Neuronal stem cell (in vitro differentiated cells): ENCODE measurements around the gene SDC3.

Experiments used
- DNase-seq: peaks from one replicate; pipeline ENCODE4 v3.0.0-alpha.2; 2013; ENCODE audit warnings: low spot score
- H2AFZ ChIP-seq: one replicate; pipeline ENCODE4 v1.6.1; 2013; ENCODE audit warnings: mild to moderate bottlenecking, low read length, inconsistent platforms
- H2AK5ac ChIP-seq: 2 replicates; pipeline ENCODE4 v1.6.1; 2013; ENCODE audit warnings: low read depth, mild to moderate bottlenecking, inconsistent platforms, low read length, moderate library complexity, mixed read lengths
- H2BK120ac ChIP-seq: 2 replicates; pipeline ENCODE4 v1.6.1; 2013; ENCODE audit warnings: low read depth, mild to moderate bottlenecking, inconsistent platforms, low read length, moderate library complexity, mixed read lengths
- H2BK12ac ChIP-seq: one replicate; pipeline ENCODE4 v1.6.1; 2013; ENCODE audit warnings: low read length, inconsistent platforms
- H2BK15ac ChIP-seq: 2 replicates; pipeline ENCODE4 v1.6.1; 2013; ENCODE audit warnings: mild to moderate bottlenecking, low read length, inconsistent platforms, mixed read lengths
- H2BK5ac ChIP-seq: one replicate; pipeline ENCODE4 v1.6.1; 2013; ENCODE audit warnings: inconsistent platforms, mild to moderate bottlenecking, low read length, moderate library complexity
- H3K14ac ChIP-seq: one replicate; pipeline ENCODE4 v1.6.1; 2013; ENCODE audit warnings: low read length, inconsistent platforms
- H3K18ac ChIP-seq: 2 replicates; pipeline ENCODE4 v1.6.1; 2013; ENCODE audit warnings: low read length, inconsistent platforms
- H3K23ac ChIP-seq: 2 replicates; pipeline ENCODE4 v1.6.1; 2013; ENCODE audit warnings: low read depth, mild to moderate bottlenecking, mixed read lengths, low read length, inconsistent platforms; ENCODE audit not compliant: poor library complexity
- H3K27ac ChIP-seq: replicated peaks from 3 replicates; pipeline ENCODE4 v1.5.1; 2013; ENCODE audit warnings: low read length, inconsistent platforms
- H3K27me3 ChIP-seq, 3 experiments: 2 replicates each; pipeline ENCODE4 v1.6.1; 2013; ENCODE audit warnings: low read length in 3 of 3, mild to moderate bottlenecking in 2 of 3, inconsistent platforms in 1 of 3, low read depth in 1 of 3, mixed read lengths in 1 of 3, moderate library complexity in 1 of 3; ENCODE audit not compliant: control insufficient read depth in 3 of 3, insufficient read depth in 3 of 3
- H3K36me3 ChIP-seq, 2 donors: replicated peaks in 1 of 2; 2 replicates each; pipeline ENCODE4 v1.6.1; 2013; ENCODE audit warnings: low read length in 2 of 2; ENCODE audit not compliant: control insufficient read depth in 2 of 2, insufficient read depth in 2 of 2
- H3K4ac ChIP-seq: 2 replicates; pipeline ENCODE4 v1.6.1; 2013; ENCODE audit warnings: inconsistent platforms, mild to moderate bottlenecking, low read length, moderate library complexity
- H3K4me1 ChIP-seq, 2 donors: 1 replicate in 1 of 2; 2 replicates in 1 of 2; pipeline ENCODE4 v1.6.1; 2013; ENCODE audit warnings: low read length in 2 of 2, low read depth in 1 of 2; ENCODE audit not compliant: control insufficient read depth in 2 of 2, insufficient read depth in 1 of 2
- H3K4me2 ChIP-seq: one replicate; pipeline ENCODE4 v1.6.1; 2013; ENCODE audit warnings: mild to moderate bottlenecking, low read length, inconsistent platforms; ENCODE audit not compliant: insufficient read depth, poor library complexity, severe bottlenecking
- H3K4me3 ChIP-seq, 2 donors: 2 replicates each; pipeline ENCODE4 v1.5.1; 2013; ENCODE audit warnings: low read length in 2 of 2, mild to moderate bottlenecking in 2 of 2, inconsistent platforms in 1 of 2, moderate library complexity in 1 of 2
- H3K79me1 ChIP-seq: one replicate; pipeline ENCODE4 v1.6.1; 2013; ENCODE audit warnings: low read depth, mild to moderate bottlenecking, inconsistent platforms, low read length, moderate library complexity
- H3K9ac ChIP-seq: one replicate; pipeline ENCODE4 v1.6.1; 2013; ENCODE audit warnings: mild to moderate bottlenecking, low read depth, low read length, inconsistent platforms; ENCODE audit not compliant: poor library complexity
- H3K9me3 ChIP-seq, 2 donors: replicated peaks in 1 of 2; 2 replicates each; pipeline versions ENCODE3 to v1.6.1; 2013; ENCODE audit warnings: low read length in 2 of 2, mild to moderate bottlenecking in 2 of 2, inconsistent platforms in 1 of 2, low read depth in 1 of 2, mixed read lengths in 1 of 2, moderate library complexity in 1 of 2; ENCODE audit not compliant: control insufficient read depth in 2 of 2, insufficient read depth in 1 of 2
- H4K8ac ChIP-seq: one replicate; pipeline ENCODE4 v1.6.1; 2013; ENCODE audit warnings: low read depth, mild to moderate bottlenecking, inconsistent platforms, low read length, moderate library complexity
- H4K91ac ChIP-seq: one replicate; pipeline ENCODE4 v1.6.1; 2013; ENCODE audit warnings: low read length, low read depth, mild to moderate bottlenecking, inconsistent platforms; ENCODE audit not compliant: poor library complexity
- WGBS, 2 donors: extraction: QIAGEN DNeasy Blood & Tissue Kit; methylation state at CpG; one replicate each; pipeline ENCODE4 v1.1.7; 2013; ENCODE audit warnings: missing lambda C conversion rate in 2 of 2, mixed read lengths in 1 of 2; ENCODE audit not compliant: insufficient read length in 2 of 2, insufficient replicate concordance in 1 of 2; ENCODE audit errors: extremely low coverage in 2 of 2; 5-methylcytosine and 5-hydroxymethylcytosine counted together

SDC3 gene

DNA sequence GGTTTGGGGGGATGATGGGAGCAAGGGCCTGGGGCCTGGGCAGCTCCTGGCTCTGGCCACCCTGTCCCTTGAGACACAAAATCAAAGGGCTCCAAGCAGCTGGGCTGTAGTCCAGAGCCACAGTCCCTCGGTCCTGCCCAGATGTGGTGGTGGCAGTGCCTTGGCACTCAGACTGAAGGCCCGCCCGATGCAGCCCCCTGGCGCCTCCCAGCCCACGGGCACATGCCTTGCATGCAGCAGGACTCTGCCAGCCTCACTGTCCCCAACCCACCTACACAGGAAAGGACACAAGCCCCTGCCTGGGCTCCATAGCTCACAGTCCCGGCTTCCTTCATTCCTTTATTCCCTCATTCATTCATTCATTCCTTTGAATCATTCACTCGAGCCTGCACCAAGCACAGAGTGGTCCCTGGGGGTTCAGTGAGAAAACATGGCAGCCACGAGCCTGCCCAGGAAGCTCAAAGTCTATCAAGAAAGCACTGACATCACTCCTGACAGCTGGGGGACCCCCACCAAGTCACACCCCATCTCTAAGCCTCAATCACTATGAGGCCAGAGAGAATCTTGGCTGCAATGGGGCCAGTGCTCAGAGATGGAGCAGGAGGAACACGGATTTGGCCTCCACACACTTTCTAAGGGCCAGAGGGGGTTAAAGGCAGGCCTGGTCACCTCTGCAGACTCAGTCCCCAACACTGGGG lies 5.8 kb downstream of the SDC3 start:
- no peak for DNase-seq
- peak overlapping the region; percentile 60 for H2AK5ac ChIP-seq
- peaks cover 27 to 37% of the 10 kb centered on the region in 2 donors for H3K4me1 ChIP-seq
- no peak overlapping the region for H3K14ac ChIP-seq
- no peaks in the 10 kb centered on the region for H3K27me3 ChIP-seq
- H2BK120ac ChIP-seq = no peak overlapping the region
- peak overlapping the region; percentile 22 for H3K18ac ChIP-seq
- H4K91ac ChIP-seq = no peak overlapping the region
- no peak overlapping the region for H3K23ac ChIP-seq
- peaks cover 0 to 9% of the 10 kb centered on the region in 2 donors for H3K36me3 ChIP-seq
- H2BK15ac ChIP-seq = no peak overlapping the region
- peak overlapping the region; percentile 4 for H2BK5ac ChIP-seq
- no peak overlapping the region for H3K4me3 ChIP-seq
- H3K27ac ChIP-seq = peak overlapping the region; percentile 39
- no peak overlapping the region for H3K9ac ChIP-seq
- no peak overlapping the region for H3K4ac ChIP-seq
- peaks cover 21% of the 10 kb centered on the region for H3K79me1 ChIP-seq
- no peak overlapping the region for H2AFZ ChIP-seq
- H2BK12ac ChIP-seq = no peak overlapping the region
- no peak overlapping the region for H3K4me2 ChIP-seq
- no peaks in the 10 kb centered on the region for H3K9me3 ChIP-seq
- WGBS, 2 donors = no CpG with 5 or more reads among the region's 9 CpGs
- no peak overlapping the region for H4K8ac ChIP-seq

DNA sequence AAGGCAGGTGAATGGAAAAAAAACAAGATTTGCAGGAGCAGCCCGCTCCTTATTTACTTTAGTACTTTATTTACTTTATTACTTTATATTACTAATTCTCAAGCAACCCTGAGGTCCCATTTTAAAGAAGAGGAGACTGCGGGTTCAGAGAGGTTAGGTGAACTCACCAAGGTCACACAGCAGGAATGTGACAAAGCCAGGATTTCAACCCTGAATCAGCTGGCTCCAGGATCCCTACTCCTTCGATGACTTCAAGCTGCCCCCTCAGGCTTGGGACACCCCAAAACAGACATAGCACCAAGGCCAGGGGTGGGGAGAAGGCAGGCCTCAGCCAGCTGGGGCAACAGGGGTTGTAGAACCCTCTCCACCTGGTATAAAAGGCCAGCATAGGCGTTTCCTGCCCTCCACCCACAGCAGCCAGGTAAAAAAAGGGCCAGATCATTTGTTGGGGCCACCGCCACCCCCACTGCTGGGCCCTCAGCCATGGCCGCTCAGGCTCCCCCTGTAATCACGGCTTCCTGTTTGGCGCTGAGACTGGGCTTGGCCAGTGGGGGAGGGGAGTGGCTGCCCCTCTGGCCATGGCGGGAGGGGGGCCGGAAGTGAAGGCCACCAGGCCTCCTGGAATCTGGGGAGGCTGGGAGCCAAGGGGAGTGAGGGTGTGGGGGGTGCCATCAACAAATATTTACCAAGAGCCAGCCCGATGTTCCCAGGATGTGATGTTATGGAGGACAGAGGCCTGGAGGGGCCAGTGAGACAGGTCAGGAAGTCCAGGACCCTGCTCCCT lies 6.6 kb downstream of the SDC3 start:
- Histone ChIP-seq H2BK5ac (peak overlapping the region; percentile 4), H3K23ac (no peak overlapping the region), H2BK12ac (no peak overlapping the region), H3K27me3 (no peaks in the 10 kb centered on the region), H4K8ac (no peak overlapping the region), H3K9ac (no peak overlapping the region), H3K27ac (no peak overlapping the region), H2AFZ (no peak overlapping the region), H3K9me3 (no peaks in the 10 kb centered on the region), H3K79me1 (peaks cover 15% of the 10 kb centered on the region), H3K4me2 (no peak overlapping the region), H4K91ac (peak overlapping the region; percentile 48), H2AK5ac (peak overlapping the region; percentile 60), H3K4me3 (no peak overlapping the region), H3K18ac (peak overlapping the region; percentile 22), H2BK120ac (no peak overlapping the region), H3K36me3 (peaks cover 0 to 9% of the 10 kb centered on the region in 2 donors), H3K4me1 (peaks cover 21 to 29% of the 10 kb centered on the region in 2 donors), H3K4ac (no peak overlapping the region), H3K14ac (no peak overlapping the region), H2BK15ac (no peak overlapping the region)
- no CpG with 5 or more reads among the region's 11 CpGs for WGBS, 2 donors
- DNase-seq = no peak

DNA sequence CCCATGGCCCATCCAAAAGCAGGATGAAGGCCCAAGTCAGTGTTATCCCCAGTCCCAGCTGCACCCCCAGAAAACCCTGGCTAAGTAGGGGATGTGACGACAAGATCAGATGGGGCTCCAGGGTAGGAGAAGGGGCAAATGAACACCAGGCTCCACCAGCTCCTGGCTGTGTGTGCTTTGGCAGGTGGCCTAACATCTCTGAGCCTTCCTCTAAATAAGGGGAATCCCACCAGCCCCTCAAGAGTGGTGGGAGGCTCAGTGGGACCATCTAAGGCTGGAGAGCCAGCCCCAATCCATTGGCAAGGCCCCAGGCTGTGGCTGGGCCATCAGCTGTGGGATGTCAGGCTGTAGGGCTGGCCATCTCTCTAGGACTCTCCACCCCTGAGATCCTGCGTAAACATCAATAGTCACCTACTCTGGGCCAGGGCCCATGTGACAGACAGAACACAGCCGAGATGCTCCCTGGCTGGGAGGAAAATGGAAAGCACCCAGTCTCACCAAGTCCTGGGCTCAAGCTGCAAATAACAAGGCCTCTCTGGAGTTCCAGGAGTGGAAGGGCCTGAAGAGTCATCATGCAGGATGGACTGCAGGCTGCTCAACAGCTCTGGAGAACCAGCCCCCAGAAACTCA lies 7.5 kb downstream of the SDC3 start:
- H2AFZ ChIP-seq = no peak overlapping the region
- WGBS, 2 donors = no CpG with 5 or more reads among the region's 3 CpGs
- H3K36me3 ChIP-seq = peaks cover 0 to 9% of the 10 kb centered on the region in 2 donors
- no peaks in the 10 kb centered on the region for H3K27me3 ChIP-seq
- H3K23ac ChIP-seq = no peak overlapping the region
- no peak overlapping the region for H3K18ac ChIP-seq
- no peak overlapping the region for H2AK5ac ChIP-seq
- H3K27ac ChIP-seq = no peak overlapping the region
- H2BK15ac ChIP-seq = no peak overlapping the region
- no peak overlapping the region for H3K4me3 ChIP-seq
- H4K91ac ChIP-seq = no peak overlapping the region
- no peak overlapping the region for H3K9ac ChIP-seq
- peaks cover 15 to 25% of the 10 kb centered on the region in 2 donors for H3K4me1 ChIP-seq
- peaks cover 15% of the 10 kb centered on the region for H3K79me1 ChIP-seq
- H3K4ac ChIP-seq = no peak overlapping the region
- no peaks in the 10 kb centered on the region for H3K9me3 ChIP-seq
- H2BK120ac ChIP-seq = no peak overlapping the region
- no peak overlapping the region for H4K8ac ChIP-seq
- DNase-seq = no peak
- no peak overlapping the region for H3K4me2 ChIP-seq
- no peak overlapping the region for H2BK12ac ChIP-seq
- H3K14ac ChIP-seq = no peak overlapping the region
- no peak overlapping the region for H2BK5ac ChIP-seq

DNA sequence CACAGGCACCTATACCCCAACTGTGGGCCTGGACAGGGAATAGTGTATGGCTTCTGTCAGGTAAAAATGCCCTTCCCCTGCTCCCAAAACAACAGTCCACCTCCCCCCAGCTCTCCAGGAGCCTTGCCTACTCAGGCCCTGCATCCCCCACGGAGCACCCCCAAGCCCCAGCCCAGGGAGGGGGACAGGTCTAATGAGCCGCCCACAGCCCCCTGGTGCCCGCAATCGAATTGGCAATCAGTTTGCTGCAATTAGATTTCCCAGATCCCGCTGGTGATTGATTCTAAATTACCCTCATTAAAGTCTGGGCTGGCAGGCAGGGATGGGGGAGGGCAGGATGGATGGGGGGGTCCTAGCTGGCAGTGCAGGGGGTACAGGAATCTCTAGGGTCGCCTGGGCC lies 8.1 kb downstream of the SDC3 start:
- H2BK120ac ChIP-seq = no peak overlapping the region
- no peak overlapping the region for H3K4me3 ChIP-seq
- H3K9me3 ChIP-seq = no peaks in the 10 kb centered on the region
- no peaks in the 10 kb centered on the region for H3K27me3 ChIP-seq
- H3K4me2 ChIP-seq = no peak overlapping the region
- H2BK12ac ChIP-seq = no peak overlapping the region
- H3K23ac ChIP-seq = no peak overlapping the region
- H3K27ac ChIP-seq = no peak overlapping the region
- H2BK15ac ChIP-seq = no peak overlapping the region
- H2AK5ac ChIP-seq = no peak overlapping the region
- H3K9ac ChIP-seq = no peak overlapping the region
- H3K18ac ChIP-seq = no peak overlapping the region
- H4K8ac ChIP-seq = no peak overlapping the region
- peaks cover 12% of the 10 kb centered on the region for H3K79me1 ChIP-seq
- DNase-seq = no peak
- H3K4me1 ChIP-seq = peaks cover 14 to 23% of the 10 kb centered on the region in 2 donors
- WGBS, 2 donors = no CpG with 5 or more reads among the region's 6 CpGs
- no peak overlapping the region for H2BK5ac ChIP-seq
- no peak overlapping the region for H3K14ac ChIP-seq
- no peak overlapping the region for H2AFZ ChIP-seq
- peaks cover 0 to 9% of the 10 kb centered on the region in 2 donors for H3K36me3 ChIP-seq
- no peak overlapping the region for H4K91ac ChIP-seq
- H3K4ac ChIP-seq = no peak overlapping the region
